Heart left ventricle (tissue), 16 donors: ENCODE measurements around the gene PEX6. TPM values are rescaled to one million over a fixed set of nuclear protein-coding genes. Genes with fewer than 3 reads are reported as not detected.
A peak's percentile ranks its signal among the peaks of the same experiment; 100 is the strongest.
"Not testable (repeated sequence)": the region's sequence is repeated elsewhere in the genome, so short reads cannot be mapped to it uniquely, and the experiment has no call there.

Experiments used
- ATAC-seq, 4 donors: fragments of 200-7000 bp; cut with Tn5 transposase; one replicate each; pipeline ENCODE4 v1.9.1; 2020 to 2022; ENCODE audit warnings: moderate library complexity in 4 of 4, mild to moderate bottlenecking in 3 of 4, moderate number of reproducible peaks in 1 of 4
- DNase-seq, 5 donors: peaks; one replicate each; pipeline ENCODE4 v3.0.0-alpha.2; 2020
- H3K27ac ChIP-seq, 12 donors: fragments of 200-600 bp; sonication (generic) in 4 of 12; one replicate each; pipeline versions ENCODE4 v1.5.0 to v1.8.0; 2016 to 2022; ENCODE audit warnings: mild to moderate bottlenecking in 2 of 12
- H3K27me3 ChIP-seq, 9 donors: fragments of 200-600 bp; sonication (generic) in 2 of 9; one replicate each; pipeline versions ENCODE4 v1.5.1 to v1.8.0; 2016 to 2022; ENCODE audit warnings: mild to moderate bottlenecking in 3 of 9
- H3K36me3 ChIP-seq, 9 donors: fragments of 200-600 bp; sonication (generic) in 2 of 9; one replicate each; pipeline versions ENCODE4 v1.5.0 to v1.8.0; 2018 to 2022; ENCODE audit warnings: mild to moderate bottlenecking in 2 of 9
- H3K4me1 ChIP-seq, 12 donors: fragments of 200-600 bp; sonication (generic) in 4 of 12; one replicate each; pipeline versions ENCODE4 v1.5.0 to v1.8.0; 2016 to 2022; ENCODE audit warnings: mild to moderate bottlenecking in 3 of 12
- H3K4me3 ChIP-seq, 12 donors: fragments of 200-600 bp; sonication (generic) in 4 of 12; one replicate each; pipeline versions ENCODE4 v1.5.0 to v1.8.0; 2017 to 2022; ENCODE audit warnings: mild to moderate bottlenecking in 9 of 12, moderate library complexity in 4 of 12
- H3K9me3 ChIP-seq, 12 donors: fragments of 200-600 bp; sonication (generic) in 4 of 12; one replicate each; pipeline versions ENCODE4 v1.5.0 to v1.8.0; 2016 to 2022; ENCODE audit warnings: mild to moderate bottlenecking in 1 of 12
- POLR2A ChIP-seq, 2 donors: fragments of 450-650 bp; IDR thresholded peaks; one replicate each; pipeline ENCODE4 v1.6.1; 2017; ENCODE audit warnings: antibody characterized with exemption in 2 of 2, mild to moderate bottlenecking in 2 of 2, moderate library complexity in 2 of 2
- WGBS, 4 donors: extraction: QIAGEN DNeasy Blood & Tissue Kit in 2 of 4; methylation state at CpG; one replicate each; pipeline versions ENCODE4 v1.1.5 to v1.1.7; 2013 to 2018; 5-methylcytosine and 5-hydroxymethylcytosine counted together
- intact Hi-C, 10 donors: fragments of 100-400 bp; cut with DNase I; formaldehyde crosslinking; loops; one replicate each; pipeline versions ENCODE4 v1.11.1 to v1.14.2; 2022
- polyA plus RNA-seq, 2 donors: library from polyadenylated mRNA; stranded (reverse); fragments of 200-250 nt; gene quantifications; one replicate each; pipeline ENCODE4 v1.2.3, GENCODE V29; 2013
- total RNA-seq, 9 donors: library from RNA; depleted of rRNA in 2 of 9; stranded (reverse); fragments of >200 nt in 2 of 9; fragmentation: NEBNext Ultra II Directional in 3 of 9; extraction: Animal tissue kit (Norgen Biotek cat#: 25700) in 3 of 9; gene quantifications; one replicate each; pipeline versions ENCODE4 v1.1.0 to v1.2.4, GENCODE V29; 2016 to 2023
- TF ChIP-seq, protein P1 (sequence below), 12 donors: fragments of 200-600 bp; sonication (generic) in 4 of 12; IDR thresholded peaks; one replicate each; pipeline versions ENCODE4 v1.5.0 to v1.8.0; 2018 to 2022; ENCODE audit warnings: antibody characterized with exemption in 12 of 12, mild to moderate bottlenecking in 5 of 12
- donor health status: ischemic (EF 13 %, LVEDD 7.1; RV severe dilation, severe dysfunction).
- donor health status: healthy with polysubstance abuse.
- donor health status: DM: no; HTN: yes; CAD: no.
- donor health status: DM: no; HTN: no; CAD: no.
- donor health status: ischemic (EF 25% LVEDD 6.9; RV normal size, moderate dysfunction).
- donor health status: ischemic (EF 25% LVEDD 5.7; RV mildly dilated, moderate dysfunction).
- donor health status: healthy.
- donor health status: DM: yes; HTN: yes; CAD: no.
- donor health status: ischemic (EF 35%, LVEDD 5.7; RV mildly dilated, moderate dysfunction).
- donor health status: nonischemic (EF 11% LVEDD 7.7; RV severe dilation, severe dysfunction).
- donor health status: DM: yes; HTN: yes; CAD: no.
- donor health status: PGD.
- donor health status: ischemic (EF 29% LVEDD 5.4; RV normal size, mild dysfunction).
- donor health status: nonischemic (EF 23%, LVEDD 6.1; RV moderate dilation, normal function).

PEX6 gene
- total and polyA plus RNA-seq, 11 donors = 10.3 to 27.3 (median 17.8) TPM

DNA sequence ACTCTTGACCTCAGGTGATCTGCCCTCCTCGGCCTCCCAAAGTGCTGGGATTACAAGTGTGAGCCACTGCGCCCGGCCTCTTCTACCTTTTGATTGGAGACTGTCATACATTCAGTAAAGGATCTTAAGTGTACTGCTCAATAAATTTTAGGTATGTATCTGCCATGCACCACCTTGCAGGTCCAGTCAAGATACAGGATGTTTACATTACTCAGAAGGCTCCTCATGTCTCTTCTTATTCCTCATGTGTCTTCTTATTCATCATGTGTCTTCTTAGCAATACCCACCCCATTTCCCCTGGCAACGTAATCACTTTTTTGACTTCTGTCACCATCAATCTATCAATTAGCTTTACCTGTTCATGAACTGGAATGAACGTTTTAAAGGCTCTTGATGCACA is 26.9 kb upstream of the PEX6 start:
- DNase-seq (no peak), ATAC-seq (no peak)
- peaks cover 0 to 6% (median 0%) of the 10 kb centered on the region in 12 donors for H3K4me1 ChIP-seq
- no peaks in the 10 kb centered on the region for H3K27me3 ChIP-seq
- whole genome bisulfite sequencing, 4 donors = 91 to 93% (median 92%) methylated on average over 5 of the region's 5 CpGs
- TF ChIP-seq, protein P1, sequence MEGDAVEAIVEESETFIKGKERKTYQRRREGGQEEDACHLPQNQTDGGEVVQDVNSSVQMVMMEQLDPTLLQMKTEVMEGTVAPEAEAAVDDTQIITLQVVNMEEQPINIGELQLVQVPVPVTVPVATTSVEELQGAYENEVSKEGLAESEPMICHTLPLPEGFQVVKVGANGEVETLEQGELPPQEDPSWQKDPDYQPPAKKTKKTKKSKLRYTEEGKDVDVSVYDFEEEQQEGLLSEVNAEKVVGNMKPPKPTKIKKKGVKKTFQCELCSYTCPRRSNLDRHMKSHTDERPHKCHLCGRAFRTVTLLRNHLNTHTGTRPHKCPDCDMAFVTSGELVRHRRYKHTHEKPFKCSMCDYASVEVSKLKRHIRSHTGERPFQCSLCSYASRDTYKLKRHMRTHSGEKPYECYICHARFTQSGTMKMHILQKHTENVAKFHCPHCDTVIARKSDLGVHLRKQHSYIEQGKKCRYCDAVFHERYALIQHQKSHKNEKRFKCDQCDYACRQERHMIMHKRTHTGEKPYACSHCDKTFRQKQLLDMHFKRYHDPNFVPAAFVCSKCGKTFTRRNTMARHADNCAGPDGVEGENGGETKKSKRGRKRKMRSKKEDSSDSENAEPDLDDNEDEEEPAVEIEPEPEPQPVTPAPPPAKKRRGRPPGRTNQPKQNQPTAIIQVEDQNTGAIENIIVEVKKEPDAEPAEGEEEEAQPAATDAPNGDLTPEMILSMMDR (IDR thresholded peaks at IDR 0.05) = no peak
- no peak for TF ChIP-seq POLR2A (IDR thresholded peaks at IDR 0.05)
- no peaks in the 10 kb centered on the region for H3K9me3 ChIP-seq
- intact Hi-C loops = loop anchor here in 3 of 10 donors (5.0 kb wide), 2 partner anchors 121 to 136 kb away; no protein-coding TSS in a partner anchor
- peaks cover 0 to 74% (median 51%) of the 10 kb centered on the region in 9 donors for H3K36me3 ChIP-seq
- H3K4me3 ChIP-seq = no peak overlapping the region
- no peak overlapping the region for H3K27ac ChIP-seq

GRCh38 chr6:43001843-43002242 is 22.9 kb upstream of the PEX6 start:
- no peaks in the 10 kb centered on the region for H3K27me3 ChIP-seq
- ATAC-seq = no peak
- TF ChIP-seq POLR2A (IDR thresholded peaks at IDR 0.05) = no peak
- TF ChIP-seq, protein P1 (IDR thresholded peaks at IDR 0.05) = no peak
- no peak for DNase-seq
- intact Hi-C loops = no loop called here
- H3K4me1 ChIP-seq = no peaks in the 10 kb centered on the region
- WGBS, 4 donors = 94 to 98% (median 96%) methylated on average over 8 of the region's 8 CpGs
- no peak overlapping the region for H3K4me3 ChIP-seq
- H3K9me3 ChIP-seq = no peaks in the 10 kb centered on the region
- no peak overlapping the region for H3K27ac ChIP-seq
- peaks cover 0 to 34% (median 12%) of the 10 kb centered on the region in 9 donors for H3K36me3 ChIP-seq

DNA sequence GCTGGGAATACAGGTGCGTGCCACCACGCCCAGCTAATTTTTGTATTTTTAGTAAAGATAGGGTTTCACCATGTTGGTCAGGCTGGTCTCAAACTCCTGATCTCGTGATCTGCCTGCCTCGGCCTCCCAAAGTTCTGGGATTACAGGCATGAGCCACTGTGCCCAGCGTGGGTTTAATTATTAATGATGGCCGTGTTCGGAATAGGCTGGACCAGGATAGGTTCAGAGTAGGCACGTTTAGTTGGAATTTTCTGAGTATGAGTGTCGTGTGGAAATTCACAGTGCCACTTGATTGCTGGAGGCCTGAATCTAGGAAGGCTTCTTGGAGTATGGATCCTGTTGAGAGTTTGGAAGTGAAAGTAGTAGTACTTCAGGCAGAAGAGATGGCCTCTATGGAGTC is 19.2 kb upstream of the PEX6 start:
- ATAC-seq, H3K27ac ChIP-seq, H3K27me3 ChIP-seq, H3K4me3 ChIP-seq, H3K9me3 ChIP-seq, intact Hi-C loops, H3K4me1 ChIP-seq: not testable (repeated sequence)
- peaks cover 0 to 20% (median 3%) of the 10 kb centered on the region in 9 donors for H3K36me3 ChIP-seq
- 92 to 98% (median 95%) methylated on average over 9 of the region's 9 CpGs for WGBS, 4 donors
- DNase-seq = peak in 1 of 5 donors; percentile 0

DNA sequence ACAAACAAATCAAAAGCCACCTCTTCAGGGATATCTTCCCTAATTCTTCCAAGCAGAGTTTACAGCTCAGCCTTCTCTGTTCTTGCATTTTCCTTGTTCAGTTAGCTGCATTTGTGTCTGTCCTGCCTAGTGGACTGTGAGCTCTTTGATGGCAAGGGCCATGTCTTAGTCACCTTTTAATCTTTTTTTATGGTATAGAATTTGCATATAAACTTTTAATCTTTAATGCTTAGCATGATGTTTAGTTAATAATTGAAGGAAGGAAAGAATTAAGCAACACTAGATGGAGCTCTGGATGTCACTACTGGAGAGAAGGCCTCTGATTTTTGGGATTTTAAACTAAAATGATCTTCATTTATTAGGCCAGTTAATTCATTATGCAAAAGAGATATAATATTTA is 17.5 kb upstream of the PEX6 start:
- Histone ChIP-seq H3K4me1 (no peaks in the 10 kb centered on the region), H3K36me3 (peaks cover 0 to 23% (median 4%) of the 10 kb centered on the region in 9 donors), H3K27ac (no peak overlapping the region), H3K9me3 (no peaks in the 10 kb centered on the region), H3K4me3 (no peak overlapping the region), H3K27me3 (no peaks in the 10 kb centered on the region)
- TF ChIP-seq POLR2A (IDR thresholded peaks at IDR 0.05) = no peak
- TF ChIP-seq, protein P1 (IDR thresholded peaks at IDR 0.05) = peak in 1 of 12 donors; percentile 9
- DNase-seq (no peak), ATAC-seq (no peak)
- intact Hi-C loops = no loop called here

DNA sequence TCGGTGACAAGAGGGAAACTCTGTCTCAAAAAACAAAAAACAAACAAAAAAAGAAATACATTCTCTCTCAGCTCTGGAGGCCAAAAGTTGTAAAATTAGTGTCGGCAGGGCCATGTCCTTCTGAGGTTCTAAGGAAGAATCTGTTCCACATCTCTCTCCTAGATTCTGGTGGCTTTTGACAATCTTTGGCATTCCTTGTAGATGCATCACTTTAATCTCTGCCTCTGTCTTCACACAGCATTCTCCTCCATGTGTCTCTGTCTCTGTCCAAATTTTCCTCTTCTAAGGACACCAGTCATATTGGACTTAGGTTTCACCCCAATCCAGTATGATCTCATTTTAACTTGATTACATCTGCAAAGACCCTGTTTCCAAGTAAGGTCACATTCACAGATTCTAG is 14.5 kb upstream of the PEX6 start:
- ATAC-seq = no peak
- no peak overlapping the region for H3K4me3 ChIP-seq
- no peak for DNase-seq
- H3K4me1 ChIP-seq = peaks cover 0 to 6% (median 4%) of the 10 kb centered on the region in 12 donors
- intact Hi-C loops = no loop called here
- peaks cover 0 to 51% (median 29%) of the 10 kb centered on the region in 9 donors for H3K36me3 ChIP-seq
- no peak overlapping the region for H3K27ac ChIP-seq
- no peaks in the 10 kb centered on the region for H3K27me3 ChIP-seq
- no peaks in the 10 kb centered on the region for H3K9me3 ChIP-seq
- 91 to 98% (median 96%) methylated on average over 2 of the region's 2 CpGs for WGBS, 4 donors
- TF ChIP-seq, protein P1 (IDR thresholded peaks at IDR 0.05) = no peak
- TF ChIP-seq POLR2A (IDR thresholded peaks at IDR 0.05) = no peak
